ENCODE data around the gene UBE2J1.

GRCh38 chr6:89388846-89389245 is 36.3 kb upstream of the UBE2J1 start:
- TF ChIP-seq CTCF (conservative IDR thresholded peaks at IDR 0.05 in 1 of 2, IDR thresholded peaks at IDR 0.05 in 1 of 2; ENCODE audit: low read depth in 1 of 2, low read length in 2 of 2) (no peak), EZH2 (IDR thresholded peaks at IDR 0.05; ENCODE audit: low read length, missing control alignments) (no peak)

All from fibroblast of lung (primary cell).